Activated T-helper 17 cell treated with anti-CD3 and anti-CD28 coated beads, Interleukin-2, amount 50 U/mL, for 72 hours (primary cell): ENCODE data around the gene XCL2. TPM values are rescaled to one million over a fixed set of nuclear protein-coding genes. Genes with fewer than 3 reads are reported as not detected.
"Not testable (repeated sequence)": the region's sequence is repeated elsewhere in the genome, so short reads cannot be mapped to it uniquely, and the experiment has no call there.

Experiments
- ATAC-seq: fragments of 150-1000 bp; cut with Tn5 transposase; replicated peaks from 2 replicates; pipeline ENCODE4 v1.10.0; 2021; ENCODE audit warnings: mild to moderate bottlenecking, moderate library complexity
- H3K27ac Mint-ChIP-seq: one replicate; pipeline ENCODE4 v1.8.0; 2022; ENCODE audit warnings: mixed read lengths
- H3K27me3 Mint-ChIP-seq: one replicate; pipeline ENCODE4 v1.8.0; 2022; ENCODE audit warnings: mixed read lengths
- H3K36me3 Mint-ChIP-seq: one replicate; pipeline ENCODE4 v1.8.0; 2022; ENCODE audit warnings: low read depth, mild to moderate bottlenecking, mixed read lengths
- H3K4me1 Mint-ChIP-seq: one replicate; pipeline ENCODE4 v1.8.0; 2022; ENCODE audit warnings: mixed read lengths
- H3K4me3 Mint-ChIP-seq: one replicate; pipeline ENCODE4 v1.8.0; 2022; ENCODE audit warnings: mild to moderate bottlenecking, mixed read lengths
- H3K9me3 Mint-ChIP-seq: one replicate; pipeline ENCODE4 v1.8.0; 2022; ENCODE audit warnings: mixed read lengths
- total RNA-seq, 2 donors: library from RNA; stranded (reverse); gene quantifications; one replicate each; pipeline ENCODE4 v1.2.3, GENCODE V29; 2022

Gene XCL2
- not detected for total RNA-seq

DNA sequence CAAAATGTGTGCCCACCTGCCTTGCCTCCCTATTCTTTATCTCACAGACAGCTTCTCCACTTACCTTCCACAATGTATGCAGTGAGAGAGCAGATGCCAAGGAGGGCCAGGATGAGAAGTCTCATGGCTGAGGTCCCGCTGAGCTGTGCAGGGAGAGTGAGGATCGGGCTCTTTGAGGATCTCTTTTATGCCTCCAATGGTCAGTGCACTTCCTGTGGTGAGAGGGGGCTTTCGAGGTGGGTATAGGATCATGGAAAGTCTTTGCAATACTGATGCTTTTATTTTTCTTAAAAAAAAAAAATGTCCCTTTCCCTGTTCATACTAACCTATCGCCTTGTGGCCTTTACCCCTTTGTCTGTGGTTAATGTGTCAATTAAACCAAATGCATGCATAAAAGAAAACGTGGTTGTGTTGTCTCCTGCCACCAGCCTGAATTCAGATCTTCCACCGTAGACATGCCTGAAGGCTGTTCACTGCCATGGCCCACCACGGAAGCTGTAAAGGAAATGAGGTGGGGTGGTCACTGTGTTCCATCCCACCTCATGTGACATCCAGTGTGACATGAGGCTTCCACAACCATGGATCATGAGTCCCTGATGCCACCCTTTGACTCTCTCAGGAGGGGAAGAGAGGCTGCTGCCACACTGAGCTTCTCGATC is at the start of gene XCL2:
XCL2 (minus strand) TSS at position 158 of the 659 bp plus-strand sequence; CDS start at position 125, 33 bp downstream.
- not testable (repeated sequence) for H3K4me1 Mint-ChIP-seq, H3K9me3 Mint-ChIP-seq, H3K27me3 Mint-ChIP-seq, H3K36me3 Mint-ChIP-seq, H3K27ac Mint-ChIP-seq, H3K4me3 Mint-ChIP-seq, ATAC-seq

DNA sequence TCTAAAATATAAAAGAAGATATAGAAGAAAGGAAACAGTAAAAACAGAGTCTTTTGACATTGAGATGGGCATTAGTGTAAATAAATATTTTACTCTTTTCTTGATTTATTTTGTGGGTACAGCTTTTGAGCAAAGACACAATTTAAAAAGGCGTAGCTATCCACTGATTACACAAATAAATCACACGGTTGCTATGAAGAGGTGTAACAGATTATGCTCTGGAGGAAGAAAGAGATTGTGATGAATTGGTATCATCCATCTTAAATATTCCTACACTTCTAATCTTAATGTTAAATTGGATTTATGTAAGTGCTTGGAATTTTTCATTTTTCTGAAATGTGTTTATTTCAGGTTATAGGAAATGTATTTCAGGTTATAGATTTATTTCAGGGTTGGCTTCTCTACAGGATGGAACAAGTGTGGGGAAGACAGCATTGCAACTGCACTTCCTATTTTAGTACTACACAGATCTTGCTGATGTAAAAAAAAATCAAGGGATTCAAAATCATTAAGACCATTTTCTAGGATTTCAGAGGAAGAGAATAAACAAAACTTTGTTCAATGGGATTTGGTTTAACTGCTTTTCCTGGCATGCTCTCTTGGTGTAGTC is 47.9 kb upstream of the XCL2 start:
- Mint-ChIP-seq H3K4me1 (no peaks in the 10 kb centered on the region), H3K4me3 (no peak overlapping the region), H3K36me3 (no peaks in the 10 kb centered on the region), H3K27ac (no peak overlapping the region), H3K9me3 (peaks cover 3% of the 10 kb centered on the region), H3K27me3 (no peaks in the 10 kb centered on the region)
- no peak for ATAC-seq

GRCh38 chr1:168591066-168591465 is 47.3 kb upstream of the XCL2 start:
- Mint-ChIP-seq H3K9me3 (peaks cover 3% of the 10 kb centered on the region), H3K36me3 (no peaks in the 10 kb centered on the region), H3K27me3 (no peaks in the 10 kb centered on the region), H3K27ac (no peak overlapping the region), H3K4me3 (no peak overlapping the region), H3K4me1 (no peaks in the 10 kb centered on the region)
- no peak for ATAC-seq

DNA sequence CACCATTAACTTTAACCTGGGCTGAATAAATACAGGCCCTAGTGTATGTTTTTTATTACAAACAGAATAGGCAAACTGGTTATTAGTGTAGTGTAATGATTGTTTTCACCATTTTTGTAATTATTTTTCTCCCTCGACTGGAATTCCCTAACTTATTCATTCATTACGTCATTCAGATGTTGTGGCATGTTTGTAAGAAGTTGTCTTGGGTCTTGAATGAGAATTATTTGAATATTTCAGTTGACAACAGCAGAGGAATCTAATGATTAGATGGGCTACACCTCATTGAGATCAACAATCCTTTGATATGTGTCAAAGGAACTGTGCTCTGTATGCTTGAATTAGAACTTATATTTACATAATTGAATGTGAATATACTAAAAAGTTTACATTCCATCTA is 45.4 kb upstream of the XCL2 start:
- no peak for ATAC-seq
- Mint-ChIP-seq H3K4me1 (no peaks in the 10 kb centered on the region), H3K27me3 (no peaks in the 10 kb centered on the region), H3K9me3 (peaks cover 3% of the 10 kb centered on the region), H3K36me3 (no peaks in the 10 kb centered on the region), H3K4me3 (no peak overlapping the region), H3K27ac (no peak overlapping the region)

DNA sequence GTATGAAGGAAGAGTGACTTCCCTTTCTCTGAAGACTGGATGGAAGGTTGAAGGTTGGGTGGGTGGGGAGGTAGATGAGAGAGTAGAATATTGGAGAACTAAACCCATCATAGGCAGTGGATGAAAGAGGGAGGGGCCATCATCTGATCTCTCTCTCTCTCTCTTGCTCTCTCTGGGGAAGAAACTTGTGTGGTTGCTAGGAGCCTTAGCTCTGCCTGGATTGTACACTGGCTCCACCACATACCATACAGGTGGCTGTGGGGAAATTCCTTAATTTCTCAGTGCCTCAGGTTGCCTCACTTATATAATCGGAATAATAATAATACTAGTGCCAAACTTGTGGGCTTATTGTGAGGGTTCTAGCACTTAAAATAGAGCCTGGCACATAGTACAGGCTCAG is 42.1 kb upstream of the XCL2 start:
- no peaks in the 10 kb centered on the region for H3K27me3 Mint-ChIP-seq
- H3K9me3 Mint-ChIP-seq = peaks cover 3% of the 10 kb centered on the region
- no peak overlapping the region for H3K4me3 Mint-ChIP-seq
- no peaks in the 10 kb centered on the region for H3K36me3 Mint-ChIP-seq
- H3K27ac Mint-ChIP-seq = no peak overlapping the region
- H3K4me1 Mint-ChIP-seq = no peaks in the 10 kb centered on the region
- ATAC-seq = no peak

DNA sequence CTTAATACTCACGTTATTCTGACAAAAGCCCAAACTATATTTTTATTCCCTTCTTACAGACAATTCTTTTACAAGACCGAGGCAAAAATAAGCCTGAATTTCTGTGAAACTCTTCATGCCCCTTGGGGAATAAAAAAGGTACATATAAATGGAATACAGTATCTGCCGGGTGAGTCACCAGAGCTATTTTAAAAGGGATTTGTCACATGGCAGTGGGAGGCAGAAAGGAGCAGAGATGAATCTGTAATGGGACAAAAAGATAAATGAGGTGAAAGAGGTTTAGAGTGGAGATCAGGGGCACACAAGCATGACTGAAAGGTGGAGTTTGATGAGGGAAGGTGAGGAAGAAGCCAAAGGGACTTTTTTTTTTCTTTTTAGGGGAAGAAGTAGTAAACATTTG is 41.4 kb upstream of the XCL2 start:
- ATAC-seq = no peak
- H3K27ac Mint-ChIP-seq = no peak overlapping the region
- no peaks in the 10 kb centered on the region for H3K4me1 Mint-ChIP-seq

DNA sequence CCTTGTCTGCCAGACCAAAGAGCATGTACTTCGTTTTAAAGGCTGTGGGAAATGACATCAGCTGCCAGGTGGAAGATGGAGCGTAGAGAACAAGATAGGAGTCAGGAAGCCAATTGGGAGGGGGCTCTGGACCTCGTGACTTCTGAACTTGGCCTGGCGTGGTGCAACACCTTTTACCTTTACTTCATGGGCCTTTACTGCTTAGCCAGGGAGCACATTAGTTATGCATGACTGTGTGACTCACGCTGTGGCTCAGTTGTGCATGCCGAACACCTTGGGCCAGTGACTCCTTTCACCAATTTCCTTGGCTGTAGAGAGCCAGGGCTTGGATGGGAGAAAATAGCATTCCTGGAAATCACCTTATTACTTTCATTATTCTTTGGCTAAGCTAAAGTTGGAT is 39.8 kb upstream of the XCL2 start:
- Mint-ChIP-seq H3K4me3 (no peak overlapping the region), H3K27ac (no peak overlapping the region), H3K27me3 (no peaks in the 10 kb centered on the region), H3K9me3 (peaks cover 3% of the 10 kb centered on the region), H3K4me1 (no peaks in the 10 kb centered on the region), H3K36me3 (no peaks in the 10 kb centered on the region)
- ATAC-seq = no peak

More for the DNA sequence above, 41.4 kb upstream of the XCL2 start:
- no peaks in the 10 kb centered on the region for H3K27me3 Mint-ChIP-seq
- no peak overlapping the region for H3K4me3 Mint-ChIP-seq
- H3K36me3 Mint-ChIP-seq = no peaks in the 10 kb centered on the region
- H3K9me3 Mint-ChIP-seq = peaks cover 3% of the 10 kb centered on the region

DNA sequence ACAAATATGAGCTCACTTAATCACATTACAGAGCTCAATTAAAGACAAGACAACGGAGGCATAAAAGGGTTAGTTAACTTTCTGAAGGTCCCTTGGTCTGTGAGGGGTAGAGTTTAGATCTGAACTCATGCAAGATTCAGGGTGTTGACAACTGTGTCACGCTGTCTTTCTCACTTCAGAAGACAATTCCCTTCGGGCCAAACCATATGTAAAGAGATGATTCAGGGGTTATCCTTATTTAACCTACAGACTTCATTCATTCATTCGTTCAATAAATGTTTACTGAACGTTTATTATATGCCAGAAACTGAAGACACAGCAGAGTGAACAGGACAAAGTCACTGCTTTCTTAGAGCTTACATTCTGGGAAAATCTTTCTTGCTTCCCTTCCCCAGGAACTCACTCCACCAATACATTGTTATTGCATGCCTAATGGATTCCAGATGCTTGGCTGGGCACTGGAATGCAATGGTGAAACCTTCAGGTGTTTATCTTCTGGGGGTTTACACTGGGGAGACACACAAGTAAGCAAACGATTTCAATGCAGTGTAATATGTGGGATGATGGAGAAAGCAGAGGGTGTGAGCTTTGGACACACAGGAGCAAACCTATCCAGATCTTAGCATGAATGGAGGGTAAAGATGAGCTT is 39.0 kb upstream of the XCL2 start:
- no peak overlapping the region for H3K4me3 Mint-ChIP-seq
- no peak for ATAC-seq
- no peaks in the 10 kb centered on the region for H3K36me3 Mint-ChIP-seq
- peaks cover 3% of the 10 kb centered on the region for H3K9me3 Mint-ChIP-seq
- no peaks in the 10 kb centered on the region for H3K4me1 Mint-ChIP-seq
- H3K27ac Mint-ChIP-seq = no peak overlapping the region
- no peaks in the 10 kb centered on the region for H3K27me3 Mint-ChIP-seq

DNA sequence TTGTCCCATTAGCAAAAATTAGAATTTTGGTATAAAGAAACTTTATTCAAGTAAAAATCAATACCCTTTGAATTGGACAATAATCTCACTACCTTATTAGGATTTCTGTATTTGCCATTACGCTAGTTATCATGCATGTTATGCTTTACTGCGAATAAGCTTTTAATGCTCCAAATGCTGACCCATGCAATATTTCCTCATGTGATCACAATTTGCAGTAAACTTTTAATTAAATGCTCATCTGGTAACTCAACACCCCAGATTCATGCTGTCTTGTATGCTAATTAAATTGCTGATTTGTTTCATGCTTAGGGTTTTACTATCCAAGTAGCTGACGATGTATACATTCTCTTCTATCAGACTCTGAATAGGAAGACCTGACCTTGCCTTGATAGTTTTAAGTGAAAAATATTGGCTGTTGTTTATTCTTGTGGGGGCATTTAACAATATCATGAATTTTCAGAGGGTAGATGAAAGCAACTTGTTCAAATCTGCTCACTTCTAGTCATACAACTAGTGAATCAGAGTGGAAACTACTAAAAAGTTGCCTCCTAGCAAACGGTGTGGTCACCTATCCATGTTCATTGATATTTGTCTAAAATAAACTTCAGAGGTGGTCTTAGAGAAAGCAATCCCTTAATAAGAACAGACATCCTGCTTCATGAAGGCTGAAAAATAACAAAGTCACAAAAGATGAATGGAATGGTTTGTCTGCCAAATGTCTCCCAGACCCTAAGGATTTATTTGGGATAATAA is 38.2 kb upstream of the XCL2 start:
- Mint-ChIP-seq H3K27me3 (no peaks in the 10 kb centered on the region), H3K36me3 (no peaks in the 10 kb centered on the region)
- no peak for ATAC-seq

GRCh38 chr1:168580991-168581390 is 37.2 kb upstream of the XCL2 start:
- H3K4me1 Mint-ChIP-seq, H3K27me3 Mint-ChIP-seq, H3K9me3 Mint-ChIP-seq, H3K4me3 Mint-ChIP-seq, ATAC-seq, H3K36me3 Mint-ChIP-seq, H3K27ac Mint-ChIP-seq: not testable (repeated sequence)

More for the DNA sequence above, 38.2 kb upstream of the XCL2 start:
- no peaks in the 10 kb centered on the region for H3K9me3 Mint-ChIP-seq
- no peak overlapping the region for H3K4me3 Mint-ChIP-seq
- H3K4me1 Mint-ChIP-seq = no peaks in the 10 kb centered on the region
- H3K27ac Mint-ChIP-seq = no peak overlapping the region

- H3K4me3 Mint-ChIP-seq, H3K27ac Mint-ChIP-seq, H3K27me3 Mint-ChIP-seq, H3K4me1 Mint-ChIP-seq, H3K36me3 Mint-ChIP-seq, H3K9me3 Mint-ChIP-seq: not testable (repeated sequence)
- peak; percentile 79 for ATAC-seq
Observed at GRCh38 chr1:168580290-168580689, 36.5 kb upstream of the XCL2 start.

DNA sequence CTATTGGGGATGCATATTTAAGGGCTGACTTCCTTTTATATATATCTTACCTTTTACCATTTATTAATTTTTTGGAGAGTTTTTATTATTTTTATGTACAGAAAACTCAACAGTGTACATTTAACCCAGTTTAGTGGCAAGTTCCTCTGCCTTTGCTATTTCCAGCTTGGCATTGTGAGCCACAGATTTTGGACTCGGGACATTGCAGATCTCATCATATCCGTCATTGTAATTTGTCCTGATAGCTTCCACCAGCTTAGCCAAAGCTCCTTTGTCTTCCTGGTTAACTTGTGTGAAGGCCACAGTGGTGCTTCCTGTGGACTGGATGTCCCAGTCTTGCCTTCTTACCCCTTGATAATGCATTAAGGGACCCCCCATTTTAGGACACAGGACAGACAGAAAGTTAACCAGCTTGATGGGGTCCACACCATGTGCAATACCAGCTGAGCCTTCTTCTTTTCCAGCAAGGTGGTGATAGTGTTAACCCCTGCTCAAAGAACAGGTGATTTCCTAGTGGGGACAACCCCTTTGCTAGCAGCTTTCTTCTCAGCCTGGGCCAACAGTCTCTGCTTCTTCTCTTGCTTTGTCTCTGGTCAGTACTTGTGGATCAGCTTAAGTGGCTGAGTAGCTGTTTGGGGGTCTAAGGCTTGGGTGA is 34.9 kb upstream of the XCL2 start:
- ATAC-seq, H3K9me3 Mint-ChIP-seq, H3K36me3 Mint-ChIP-seq, H3K27me3 Mint-ChIP-seq, H3K4me3 Mint-ChIP-seq, H3K4me1 Mint-ChIP-seq, H3K27ac Mint-ChIP-seq: not testable (repeated sequence)

DNA sequence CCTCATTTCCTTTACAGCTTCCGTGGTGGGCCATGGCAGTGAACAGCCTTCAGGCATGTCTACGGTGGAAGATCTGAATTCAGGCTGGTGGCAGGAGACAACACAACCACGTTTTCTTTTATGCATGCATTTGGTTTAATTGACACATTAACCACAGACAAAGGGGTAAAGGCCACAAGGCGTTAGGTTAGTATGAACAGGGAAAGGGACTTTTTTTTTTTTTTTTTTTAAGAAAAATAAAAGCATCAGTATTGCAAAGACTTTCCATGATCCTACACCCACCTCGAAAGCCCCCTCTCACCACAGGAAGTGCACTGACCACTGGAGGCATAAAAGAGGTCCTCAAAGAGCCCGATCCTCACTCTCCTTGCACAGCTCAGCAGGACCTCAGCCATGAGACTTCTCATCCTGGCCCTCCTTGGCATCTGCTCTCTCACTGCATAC is 32.5 kb upstream of the XCL2 start, which contains the start of gene XCL1:
XCL1 (plus strand) TSS at position 361 of the 444 bp plus-strand sequence; CDS start at position 394, 33 bp downstream.
- not testable (repeated sequence) for H3K27ac Mint-ChIP-seq, H3K4me1 Mint-ChIP-seq, H3K36me3 Mint-ChIP-seq, H3K9me3 Mint-ChIP-seq, H3K27me3 Mint-ChIP-seq, H3K4me3 Mint-ChIP-seq
- peak; percentile 44 for ATAC-seq

GRCh38 chr1:168574234-168574633 is 30.4 kb upstream of the XCL2 start:
- H3K4me3 Mint-ChIP-seq, ATAC-seq, H3K9me3 Mint-ChIP-seq, H3K4me1 Mint-ChIP-seq, H3K27ac Mint-ChIP-seq, H3K27me3 Mint-ChIP-seq, H3K36me3 Mint-ChIP-seq: not testable (repeated sequence)
